DOHH2 (cell line): ENCODE data around the gene EPS15.

Source experiments
- H3F3A ChIP-seq: fragments of 200-600 bp; sonication (generic), shearing (Covaris generic); 2 replicates; pipeline ENCODE4 v1.6.0; 2016; ENCODE audit warnings: antibody characterized with exemption, mild to moderate bottlenecking; ENCODE audit not compliant: control insufficient read depth, insufficient read depth
- H3K27ac ChIP-seq: fragments of 200-600 bp; sonication (generic); 2 replicates; pipeline ENCODE4 v1.5.1; 2014; ENCODE audit warnings: low read depth, mild to moderate bottlenecking, low read length, moderate library complexity
- H3K27me3 ChIP-seq: fragments of 200-600 bp; sonication (generic); 2 replicates; pipeline ENCODE4 v1.6.1; 2014; ENCODE audit warnings: mild to moderate bottlenecking, low read length, mixed read lengths; ENCODE audit not compliant: control insufficient read depth
- H3K36me3 ChIP-seq: fragments of 200-600 bp; sonication (generic); 2 replicates; pipeline ENCODE4 v1.6.1; 2014; ENCODE audit warnings: mild to moderate bottlenecking, low read length, moderate library complexity, mixed read lengths; ENCODE audit not compliant: control insufficient read depth
- H3K4me1 ChIP-seq: fragments of 200-600 bp; sonication (generic); 2 replicates; pipeline ENCODE4 v1.6.1; 2014; ENCODE audit warnings: mild to moderate bottlenecking, low read length, mixed read lengths; ENCODE audit not compliant: control insufficient read depth
- H3K4me2 ChIP-seq: fragments of 200-600 bp; sonication (generic); 2 replicates; pipeline ENCODE4 v1.6.0; 2014; ENCODE audit warnings: mild to moderate bottlenecking, low read length, moderate library complexity
- H3K4me3 ChIP-seq: fragments of 200-600 bp; sonication (generic); 2 replicates; pipeline ENCODE4 v1.5.1; 2014; ENCODE audit warnings: mild to moderate bottlenecking, low read length, mixed read lengths
- H3K79me2 ChIP-seq: fragments of 200-600 bp; sonication (generic); 2 replicates; pipeline ENCODE4 v1.6.1; 2014; ENCODE audit warnings: mild to moderate bottlenecking, low read length, mixed read lengths; ENCODE audit not compliant: control insufficient read depth
- H3K9me2 ChIP-seq: fragments of 200-600 bp; sonication (generic); replicated peaks from 2 replicates; pipeline ENCODE4 v1.6.1; 2014; ENCODE audit warnings: mild to moderate bottlenecking, low read length, mixed read lengths; ENCODE audit not compliant: control insufficient read depth
- H3K9me3 ChIP-seq: fragments of 200-600 bp; sonication (generic); 2 replicates; pipeline ENCODE4 v1.6.1; 2014; ENCODE audit warnings: antibody characterized with exemption, low read length, mixed read lengths; ENCODE audit not compliant: control insufficient read depth, insufficient read depth
- H4K20me1 ChIP-seq: fragments of 200-600 bp; sonication (generic); 2 replicates; pipeline ENCODE4 v1.6.0; 2014; ENCODE audit warnings: low read depth, mild to moderate bottlenecking, antibody characterized with exemption, low read length, moderate library complexity; ENCODE audit not compliant: control insufficient read depth, insufficient read depth
- CTCF ChIP-seq: fragments of 200-600 bp; sonication (generic); IDR thresholded peaks from one replicate; pipeline ENCODE4 v1.5.1; 2014; ENCODE audit warnings: antibody characterized with exemption, mild to moderate bottlenecking, low read depth, low read length; ENCODE audit not compliant: poor library complexity, severe bottlenecking
- EZH2phosphoT487 ChIP-seq: fragments of 200-600 bp; sonication (generic); IDR thresholded peaks from 2 replicates; pipeline ENCODE4 v1.6.1; 2017; ENCODE audit warnings: borderline replicate concordance, mild to moderate bottlenecking, antibody characterized with exemption, low read length, moderate library complexity, mixed read lengths

The EPS15 gene

GRCh38 chr1:51327386-51327785 lies 191.7 kb downstream of the EPS15 start:
- H3K9me2 ChIP-seq = no peaks in the 10 kb centered on the region
- H3K27me3 ChIP-seq = peaks cover 34% of the 10 kb centered on the region
- H3K4me3 ChIP-seq = no peak overlapping the region
- H3F3A ChIP-seq = no peaks in the 10 kb centered on the region
- H4K20me1 ChIP-seq = no peaks in the 10 kb centered on the region
- no peaks in the 10 kb centered on the region for H3K4me1 ChIP-seq
- no peaks in the 10 kb centered on the region for H3K9me3 ChIP-seq
- no peaks in the 10 kb centered on the region for H3K36me3 ChIP-seq
- no peak overlapping the region for H3K4me2 ChIP-seq
- no peaks in the 10 kb centered on the region for H3K79me2 ChIP-seq
- TF ChIP-seq EZH2phosphoT487 (no peak), CTCF (no peak)
- H3K27ac ChIP-seq = no peak overlapping the region

- H3F3A ChIP-seq = no peaks in the 10 kb centered on the region
- no peaks in the 10 kb centered on the region for H3K9me3 ChIP-seq
- no peak overlapping the region for H3K4me2 ChIP-seq
- no peak overlapping the region for H3K27ac ChIP-seq
- no peaks in the 10 kb centered on the region for H3K36me3 ChIP-seq
- no peaks in the 10 kb centered on the region for H3K4me1 ChIP-seq
- TF ChIP-seq EZH2phosphoT487 = no peak
- TF ChIP-seq CTCF = no peak
- H4K20me1 ChIP-seq = no peaks in the 10 kb centered on the region
- H3K27me3 ChIP-seq = peaks cover 31% of the 10 kb centered on the region
- H3K9me2 ChIP-seq = no peaks in the 10 kb centered on the region
- H3K4me3 ChIP-seq = no peak overlapping the region
- no peaks in the 10 kb centered on the region for H3K79me2 ChIP-seq
These were observed 192.2 kb downstream of the EPS15 start for GRCh38 chr1:51326839-51327238.

- peaks cover 27% of the 10 kb centered on the region for H3K27me3 ChIP-seq
- TF ChIP-seq CTCF (no peak), EZH2phosphoT487 (no peak)
- no peak overlapping the region for H3K27ac ChIP-seq
- no peaks in the 10 kb centered on the region for H3K36me3 ChIP-seq
- no peaks in the 10 kb centered on the region for H3K79me2 ChIP-seq
- no peaks in the 10 kb centered on the region for H3K9me2 ChIP-seq
- H4K20me1 ChIP-seq = no peaks in the 10 kb centered on the region
- no peaks in the 10 kb centered on the region for H3K9me3 ChIP-seq
- H3F3A ChIP-seq = no peaks in the 10 kb centered on the region
- H3K4me3 ChIP-seq = no peak overlapping the region
- no peaks in the 10 kb centered on the region for H3K4me1 ChIP-seq
- H3K4me2 ChIP-seq = no peak overlapping the region
These were observed 192.9 kb downstream of the EPS15 start for GRCh38 chr1:51325878-51326755.
